ENCODE results near the gene NCKAP1.

NCKAP1 gene

DNA sequence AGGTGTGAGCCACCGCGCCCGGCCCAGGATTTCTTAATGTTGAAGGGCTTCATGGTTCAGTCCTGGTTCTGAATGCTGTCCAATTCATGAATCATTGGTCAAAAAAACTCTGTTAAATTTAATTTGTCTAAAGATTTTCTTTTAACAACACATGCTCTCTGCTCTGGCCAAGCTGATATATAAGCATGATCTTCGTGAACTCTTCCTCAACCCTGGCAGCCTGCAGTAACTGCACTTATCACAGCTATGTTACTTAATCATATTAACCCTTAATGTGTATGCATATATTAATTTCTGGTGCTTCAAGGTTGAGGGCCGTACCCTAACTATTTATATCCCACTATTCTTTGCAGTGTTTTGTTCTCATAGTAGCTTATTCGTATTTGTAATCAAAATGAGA lies 142.5 kb downstream of the NCKAP1 start:
- H3K14ac ChIP-seq (ENCODE audit: low read length): no peak overlapping the region
- no peak overlapping the region for H3K9ac ChIP-seq (ENCODE audit: low read length)
- no peak overlapping the region for H4K8ac ChIP-seq (ENCODE audit: low read depth, low read length)
- H3K18ac ChIP-seq (ENCODE audit: low read length): no peak overlapping the region
- no peaks in the 10 kb centered on the region for H3K27me3 ChIP-seq (ENCODE audit: insufficient read depth, low read length)
- H2BK5ac ChIP-seq (ENCODE audit: low read depth, low read length, poor library complexity): no peak overlapping the region
- no peak overlapping the region for H2AFZ ChIP-seq (ENCODE audit: insufficient read depth, low read length, poor library complexity)
- H2AK5ac ChIP-seq (ENCODE audit: low read length): no peak overlapping the region
- H3K9me3 ChIP-seq (ENCODE audit: insufficient read depth, low read depth, low read length): peaks cover 2% of the 10 kb centered on the region
- H4K12ac ChIP-seq (ENCODE audit: low read depth, low read length): no peak overlapping the region
- H3K36me3 ChIP-seq (ENCODE audit: control insufficient read depth in 1 of 2, insufficient read depth in 2 of 2, low read length in 2 of 2): peaks cover 0 to 2% of the 10 kb centered on the region in 2 experiments
- no peaks in the 10 kb centered on the region for H3K79me1 ChIP-seq (ENCODE audit: low read length)
- WGBS (ENCODE audit: extremely low coverage, insufficient coverage, insufficient read length): no CpG with 5 or more reads among the region's 6 CpGs
- no peak overlapping the region for H4K91ac ChIP-seq (ENCODE audit: low read depth, low read length)
- H2BK120ac ChIP-seq (ENCODE audit: insufficient read depth, low read length, poor library complexity): no peak overlapping the region
- H3K23ac ChIP-seq (ENCODE audit: low read length): no peak overlapping the region
- H3K79me2 ChIP-seq (ENCODE audit: control insufficient read depth, insufficient read depth, low read length, poor library complexity): no peaks in the 10 kb centered on the region
- H3K27ac ChIP-seq (ENCODE audit: low read depth, low read length): no peak overlapping the region
- no peaks in the 10 kb centered on the region for H3K4me1 ChIP-seq (ENCODE audit: control insufficient read depth in 1 of 2, insufficient read depth in 2 of 2, low read length in 2 of 2)
- no peak for DNase-seq
- no peak overlapping the region for H3K4me3 ChIP-seq (ENCODE audit: low read depth, low read length)
- H3K4me2 ChIP-seq (ENCODE audit: low read length): no peak overlapping the region
- H3K4ac ChIP-seq (ENCODE audit: low read depth, low read length): no peak overlapping the region
- no peak overlapping the region for H2BK12ac ChIP-seq (ENCODE audit: low read length)

DNA sequence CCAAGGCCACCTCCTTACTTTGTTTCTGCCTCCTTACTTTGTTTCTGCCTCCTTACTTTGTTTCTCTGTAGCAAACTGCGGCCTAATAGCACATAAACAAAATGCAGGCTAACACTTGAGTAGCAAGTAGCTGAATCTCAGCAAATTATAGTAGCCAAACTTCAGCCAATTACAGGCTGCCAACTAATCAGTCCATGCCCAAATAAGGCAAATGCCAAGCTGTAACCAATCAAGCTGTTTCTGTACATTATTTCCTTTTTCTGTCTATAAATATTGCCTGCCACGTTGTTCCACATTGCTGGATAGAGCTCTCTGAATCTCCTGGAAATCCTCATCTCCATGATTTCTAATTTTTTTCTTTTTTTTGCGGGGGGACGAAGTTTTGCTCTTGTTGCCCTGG lies 143.1 kb downstream of the NCKAP1 start:
- peaks cover 0 to 2% of the 10 kb centered on the region in 2 experiments for H3K36me3 ChIP-seq (ENCODE audit: control insufficient read depth in 1 of 2, insufficient read depth in 2 of 2, low read length in 2 of 2)
- no peak overlapping the region for H3K9ac ChIP-seq (ENCODE audit: low read length)
- no peaks in the 10 kb centered on the region for H3K79me2 ChIP-seq (ENCODE audit: control insufficient read depth, insufficient read depth, low read length, poor library complexity)
- H3K27ac ChIP-seq (ENCODE audit: low read depth, low read length): no peak overlapping the region
- peaks cover 2% of the 10 kb centered on the region for H3K9me3 ChIP-seq (ENCODE audit: insufficient read depth, low read depth, low read length)
- no peak overlapping the region for H4K12ac ChIP-seq (ENCODE audit: low read depth, low read length)
- no peaks in the 10 kb centered on the region for H3K27me3 ChIP-seq (ENCODE audit: insufficient read depth, low read length)
- no peak overlapping the region for H2BK12ac ChIP-seq (ENCODE audit: low read length)
- no CpG with 5 or more reads among the region's 4 CpGs for WGBS (ENCODE audit: extremely low coverage, insufficient coverage, insufficient read length)
- no peaks in the 10 kb centered on the region for H3K79me1 ChIP-seq (ENCODE audit: low read length)
- no peak overlapping the region for H2AFZ ChIP-seq (ENCODE audit: insufficient read depth, low read length, poor library complexity)
- no peaks in the 10 kb centered on the region for H3K4me1 ChIP-seq (ENCODE audit: control insufficient read depth in 1 of 2, insufficient read depth in 2 of 2, low read length in 2 of 2)
- H2AK5ac ChIP-seq (ENCODE audit: low read length): no peak overlapping the region
- no peak overlapping the region for H3K23ac ChIP-seq (ENCODE audit: low read length)
- no peak for DNase-seq
- H3K4ac ChIP-seq (ENCODE audit: low read depth, low read length): no peak overlapping the region
- no peak overlapping the region for H4K8ac ChIP-seq (ENCODE audit: low read depth, low read length)
- H3K14ac ChIP-seq (ENCODE audit: low read length): no peak overlapping the region
- no peak overlapping the region for H3K4me2 ChIP-seq (ENCODE audit: low read length)
- H3K18ac ChIP-seq (ENCODE audit: low read length): no peak overlapping the region
- no peak overlapping the region for H4K91ac ChIP-seq (ENCODE audit: low read depth, low read length)
- H3K4me3 ChIP-seq (ENCODE audit: low read depth, low read length): no peak overlapping the region
- H2BK5ac ChIP-seq (ENCODE audit: low read depth, low read length, poor library complexity): no peak overlapping the region
- no peak overlapping the region for H2BK120ac ChIP-seq (ENCODE audit: insufficient read depth, low read length, poor library complexity)

DNA sequence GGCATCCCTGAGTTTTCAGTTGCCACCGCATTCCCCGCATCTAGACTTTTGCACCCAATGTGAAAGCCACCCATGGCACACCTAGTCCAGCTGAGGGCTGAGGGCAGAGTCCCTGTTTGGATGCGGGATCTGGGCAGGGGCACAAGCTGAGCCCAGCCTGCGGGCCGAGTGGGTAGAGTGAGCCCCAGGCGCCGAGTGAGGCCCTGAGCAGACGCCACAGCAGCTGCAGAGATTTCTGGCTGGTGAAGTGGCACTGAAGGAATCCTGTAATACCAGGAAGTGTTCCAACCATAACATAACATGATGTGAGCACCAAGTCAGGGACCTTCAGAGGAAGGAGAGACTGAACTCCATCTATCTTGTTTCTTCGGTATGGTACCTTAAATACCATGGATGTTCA lies 144.1 kb downstream of the NCKAP1 start:
- Histone ChIP-seq H3K4me3 (ENCODE audit: low read depth, low read length) (no peak overlapping the region), H2AK5ac (ENCODE audit: low read length) (no peak overlapping the region), H3K4me2 (ENCODE audit: low read length) (no peak overlapping the region), H4K12ac (ENCODE audit: low read depth, low read length) (no peak overlapping the region), H3K79me2 (ENCODE audit: control insufficient read depth, insufficient read depth, low read length, poor library complexity) (no peaks in the 10 kb centered on the region), H4K91ac (ENCODE audit: low read depth, low read length) (no peak overlapping the region), H2BK12ac (ENCODE audit: low read length) (no peak overlapping the region), H3K18ac (ENCODE audit: low read length) (no peak overlapping the region), H3K4ac (ENCODE audit: low read depth, low read length) (no peak overlapping the region), H3K79me1 (ENCODE audit: low read length) (no peaks in the 10 kb centered on the region), H3K36me3 (ENCODE audit: control insufficient read depth in 1 of 2, insufficient read depth in 2 of 2, low read length in 2 of 2) (peaks cover 0 to 2% of the 10 kb centered on the region in 2 experiments), H4K8ac (ENCODE audit: low read depth, low read length) (no peak overlapping the region), H2BK5ac (ENCODE audit: low read depth, low read length, poor library complexity) (no peak overlapping the region), H3K27me3 (ENCODE audit: insufficient read depth, low read length) (no peaks in the 10 kb centered on the region), H3K14ac (ENCODE audit: low read length) (no peak overlapping the region), H3K9me3 (ENCODE audit: insufficient read depth, low read depth, low read length) (peaks cover 2% of the 10 kb centered on the region), H3K27ac (ENCODE audit: low read depth, low read length) (no peak overlapping the region), H3K4me1 (ENCODE audit: control insufficient read depth in 1 of 2, insufficient read depth in 2 of 2, low read length in 2 of 2) (no peaks in the 10 kb centered on the region), H3K23ac (ENCODE audit: low read length) (no peak overlapping the region), H2AFZ (ENCODE audit: insufficient read depth, low read length, poor library complexity) (no peak overlapping the region), H2BK120ac (ENCODE audit: insufficient read depth, low read length, poor library complexity) (no peak overlapping the region), H3K9ac (ENCODE audit: low read length) (no peak overlapping the region)
- WGBS (ENCODE audit: extremely low coverage, insufficient coverage, insufficient read length): no CpG with 5 or more reads among the region's 9 CpGs
- peak; percentile 79 to 84 for DNase-seq

DNA sequence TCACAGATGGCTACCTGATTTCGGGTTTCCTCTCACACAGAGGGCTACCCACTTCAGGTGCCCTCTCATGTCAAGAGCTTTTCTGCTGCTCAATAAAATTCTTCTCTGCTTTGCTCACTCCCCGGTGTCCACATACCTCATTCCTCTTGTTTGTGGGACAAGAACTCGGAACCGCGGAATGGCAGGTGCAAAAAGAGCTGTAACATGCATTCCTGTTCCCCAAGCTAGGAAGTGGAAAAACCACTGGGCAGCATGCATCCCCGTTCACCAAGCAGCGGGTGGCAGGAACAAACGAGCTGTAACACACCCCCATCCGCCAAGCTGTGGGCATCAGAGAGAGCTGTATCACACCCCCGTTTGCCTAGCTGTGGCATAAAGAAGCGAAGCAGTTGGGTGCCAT lies 144.6 kb downstream of the NCKAP1 start:
- H3K79me2 ChIP-seq (ENCODE audit: control insufficient read depth, insufficient read depth, low read length, poor library complexity): no peaks in the 10 kb centered on the region
- WGBS (ENCODE audit: extremely low coverage, insufficient coverage, insufficient read length): no CpG with 5 or more reads among the region's 11 CpGs

More for the DNA sequence above, 144.6 kb downstream of the NCKAP1 start:
- H3K18ac ChIP-seq (ENCODE audit: low read length): no peak overlapping the region
- no peak overlapping the region for H4K8ac ChIP-seq (ENCODE audit: low read depth, low read length)
- no peak overlapping the region for H3K4me2 ChIP-seq (ENCODE audit: low read length)
- H4K91ac ChIP-seq (ENCODE audit: low read depth, low read length): no peak overlapping the region
- no peak overlapping the region for H3K23ac ChIP-seq (ENCODE audit: low read length)
- H2AFZ ChIP-seq (ENCODE audit: insufficient read depth, low read length, poor library complexity): no peak overlapping the region
- H3K9me3 ChIP-seq (ENCODE audit: insufficient read depth, low read depth, low read length): peaks cover 2% of the 10 kb centered on the region
- no peak overlapping the region for H4K12ac ChIP-seq (ENCODE audit: low read depth, low read length)
- H3K14ac ChIP-seq (ENCODE audit: low read length): no peak overlapping the region
- no peak overlapping the region for H2BK120ac ChIP-seq (ENCODE audit: insufficient read depth, low read length, poor library complexity)
- no peak overlapping the region for H3K9ac ChIP-seq (ENCODE audit: low read length)
- peaks cover 0 to 2% of the 10 kb centered on the region in 2 experiments for H3K36me3 ChIP-seq (ENCODE audit: control insufficient read depth in 1 of 2, insufficient read depth in 2 of 2, low read length in 2 of 2)
- H3K4me1 ChIP-seq (ENCODE audit: control insufficient read depth in 1 of 2, insufficient read depth in 2 of 2, low read length in 2 of 2): no peaks in the 10 kb centered on the region
- H2BK12ac ChIP-seq (ENCODE audit: low read length): no peak overlapping the region
- peak; percentile 61 to 77 for DNase-seq
- H2BK5ac ChIP-seq (ENCODE audit: low read depth, low read length, poor library complexity): no peak overlapping the region
- no peak overlapping the region for H2AK5ac ChIP-seq (ENCODE audit: low read length)
- H3K4ac ChIP-seq (ENCODE audit: low read depth, low read length): no peak overlapping the region
- no peaks in the 10 kb centered on the region for H3K79me1 ChIP-seq (ENCODE audit: low read length)
- H3K27ac ChIP-seq (ENCODE audit: low read depth, low read length): no peak overlapping the region
- H3K27me3 ChIP-seq (ENCODE audit: insufficient read depth, low read length): no peaks in the 10 kb centered on the region
- H3K4me3 ChIP-seq (ENCODE audit: low read depth, low read length): no peak overlapping the region

Measured in trophoblast cell (in vitro differentiated cells and primary cell).